Dedifferentiated amniotic fluid mesenchymal stem cell (primary cell): ENCODE results near the gene FRMPD4.

Source experiments
- DNase-seq: peaks from one replicate; pipeline ENCODE4 v3.0.0-alpha.2; 2016; ENCODE audit errors: extremely low spot score

The FRMPD4 gene

GRCh38 chrX:12210971-12211370 is 72.7 kb downstream of the FRMPD4 start:
- no peak for DNase-seq

- no peak for DNase-seq
These were observed 85.4 kb downstream of the FRMPD4 start for GRCh38 chrX:12223650-12224049.

GRCh38 chrX:12225107-12225506 is 86.8 kb downstream of the FRMPD4 start:
- no peak for DNase-seq

- no peak for DNase-seq
These were observed 89.3 kb downstream of the FRMPD4 start for GRCh38 chrX:12227412-12228041.

GRCh38 chrX:12228862-12229261 is 90.6 kb downstream of the FRMPD4 start:
- DNase-seq, result no peak

GRCh38 chrX:12229986-12230385 is 91.7 kb downstream of the FRMPD4 start:
- no peak for DNase-seq

- no peak for DNase-seq
These were observed 96.5 kb downstream of the FRMPD4 start for GRCh38 chrX:12234534-12235329.

- DNase-seq, result no peak
These were observed 97.9 kb downstream of the FRMPD4 start for GRCh38 chrX:12236156-12236555.

- DNase-seq, result no peak
These were observed 98.9 kb downstream of the FRMPD4 start for GRCh38 chrX:12237131-12237530.

- DNase-seq, result no peak
These were observed 99.5 kb downstream of the FRMPD4 start for GRCh38 chrX:12237771-12238170.

- DNase-seq, result no peak
These were observed 101.2 kb downstream of the FRMPD4 start for GRCh38 chrX:12239356-12240082.

- no peak for DNase-seq
These were observed 102.2 kb downstream of the FRMPD4 start for GRCh38 chrX:12240491-12240890.

GRCh38 chrX:12241026-12241425 is 102.8 kb downstream of the FRMPD4 start:
- DNase-seq, result no peak

GRCh38 chrX:12245650-12246645 is 107.7 kb downstream of the FRMPD4 start:
- no peak for DNase-seq

- no peak for DNase-seq
These were observed 111.7 kb downstream of the FRMPD4 start for GRCh38 chrX:12249997-12250396.

- DNase-seq, result no peak
These were observed 124.9 kb downstream of the FRMPD4 start for GRCh38 chrX:12263211-12263610.

GRCh38 chrX:12269484-12269883 is 131.2 kb downstream of the FRMPD4 start:
- DNase-seq, result no peak

- no peak for DNase-seq
These were observed 139.9 kb downstream of the FRMPD4 start for GRCh38 chrX:12278151-12278550.

GRCh38 chrX:12282991-12283390 is 144.7 kb downstream of the FRMPD4 start:
- no peak for DNase-seq

- DNase-seq, result peak; percentile 51
These were observed 154.9 kb downstream of the FRMPD4 start for GRCh38 chrX:12292996-12293765.

- no peak for DNase-seq
These were observed 159.1 kb downstream of the FRMPD4 start for GRCh38 chrX:12297353-12297752.
